SK-N-SH (cell line): ENCODE data around the gene QSER1. TPM values are rescaled to one million over a fixed set of nuclear protein-coding genes. Genes with fewer than 3 reads are reported as not detected.
"Not testable (repeated sequence)": the region's sequence is repeated elsewhere in the genome, so short reads cannot be mapped to it uniquely, and the experiment has no call there.

Experiments used
- CTCF ChIA-PET: fragments of 300-600, 350-600 bp; formaldehyde crosslinking; extraction: SDS; loops from one replicate; lab custom pipeline; 2021; lab: Yijun Ruan, JAX
- POLR2A ChIA-PET: fragments of 350-600 bp; sonication (Branson Sonifier 250); formaldehyde crosslinking; extraction: SDS; loops from one replicate; lab custom pipeline; 2020; ENCODE audit warnings: antibody characterized with exemption, inconsistent platforms; lab: Yijun Ruan, JAX
- DNase-seq: peaks from one replicate; pipeline ENCODE4 v3.0.0; 2012
- H2AFZ ChIP-seq: fragments of 200-600 bp; sonication (generic); 2 replicates; pipeline ENCODE4 v1.8.1; 2016; ENCODE audit warnings: antibody characterized with exemption, mild to moderate bottlenecking, low read depth
- H3F3A ChIP-seq: fragments of 200-600 bp; sonication (generic); replicated peaks from 2 replicates; pipeline ENCODE3; 2016; ENCODE audit warnings: antibody characterized with exemption, mild to moderate bottlenecking; ENCODE audit not compliant: insufficient read depth
- H3K27ac ChIP-seq, 2 experiments: fragments of 200-500 bp in 1 of 2; fragments of 200-600 bp in 1 of 2; sonication (Bioruptor generic) in 1 of 2; sonication (generic), shearing (Covaris generic) in 1 of 2; 2 replicates each; pipeline versions ENCODE4 v1.5.1 to v1.6.1; 2014 to 2016; ENCODE audit warnings: low read depth in 2 of 2, inconsistent platforms in 1 of 2, low read length in 1 of 2, mild to moderate bottlenecking in 1 of 2, mixed read lengths in 1 of 2
- H3K27me3 ChIP-seq: fragments of 200-600 bp; sonication (generic), shearing (Covaris generic); 2 replicates; pipeline ENCODE4 v1.6.1; 2016; ENCODE audit warnings: mixed run types; ENCODE audit not compliant: insufficient read depth
- H3K36me3 ChIP-seq, 2 experiments: fragments of 200-500 bp in 1 of 2; fragments of 200-600 bp in 1 of 2; sonication (Bioruptor generic) in 1 of 2; sonication (generic) in 1 of 2; replicated peaks in 1 of 2; 2 replicates each; pipeline versions ENCODE3 to v1.5.1; 2014 to 2016; ENCODE audit warnings: low read length in 1 of 2, mild to moderate bottlenecking in 1 of 2; ENCODE audit not compliant: insufficient read depth in 2 of 2, control insufficient read depth in 1 of 2
- H3K4me1 ChIP-seq, 2 experiments: fragments of 200-500 bp in 1 of 2; fragments of 200-600 bp in 1 of 2; sonication (Bioruptor generic) in 1 of 2; sonication (generic), shearing (Covaris generic) in 1 of 2; 2 replicates each; pipeline versions ENCODE4 v1.5.1 to v1.6.1; 2014 to 2016; ENCODE audit warnings: low read depth in 1 of 2, low read length in 1 of 2, mixed run types in 1 of 2; ENCODE audit not compliant: insufficient read depth in 2 of 2, control insufficient read depth in 1 of 2
- H3K4me2 ChIP-seq: fragments of 200-600 bp; sonication (generic), shearing (Covaris generic); 2 replicates; pipeline ENCODE4 v1.6.1; 2017; ENCODE audit warnings: mixed run types
- H3K4me3 ChIP-seq, 2 experiments: fragments of 200-500 bp in 1 of 2; fragments of 200-600 bp in 1 of 2; sonication (Bioruptor generic) in 1 of 2; sonication (generic), shearing (Covaris generic) in 1 of 2; 2 replicates each; pipeline versions ENCODE4 v1.5.1 to v1.8.1; 2014 to 2016; ENCODE audit warnings: low read depth in 2 of 2, inconsistent platforms in 1 of 2, low read length in 1 of 2, mild to moderate bottlenecking in 1 of 2, mixed read lengths in 1 of 2, moderate library complexity in 1 of 2
- H3K79me2 ChIP-seq: fragments of 200-600 bp; sonication (generic); 2 replicates; pipeline ENCODE4 v1.8.1; 2017; ENCODE audit warnings: mild to moderate bottlenecking; ENCODE audit not compliant: insufficient read depth
- H3K9ac ChIP-seq: fragments of 200-600 bp; sonication (generic); 2 replicates; pipeline ENCODE4 v1.6.1; 2017; ENCODE audit warnings: mixed run types
- H3K9me2 ChIP-seq: fragments of 200-600 bp; sonication (generic); 2 replicates; pipeline ENCODE4 v1.6.1; 2017; ENCODE audit warnings: mixed run types
- H3K9me3 ChIP-seq: fragments of 200-600 bp; sonication (generic); 2 replicates; pipeline ENCODE4 v1.6.1; 2017; ENCODE audit warnings: mixed run types, mild to moderate bottlenecking, moderate library complexity
- H4K20me1 ChIP-seq: fragments of 200-600 bp; sonication (generic); 2 replicates; pipeline ENCODE4 v1.6.1; 2017; ENCODE audit warnings: mild to moderate bottlenecking, mixed run types; ENCODE audit not compliant: insufficient read depth
- CHD2 ChIP-seq: fragments of 150-350 bp; IDR thresholded peaks from 2 replicates; pipeline ENCODE4 v1.6.1; 2018; ENCODE audit warnings: low read length; ENCODE audit not compliant: partially characterized antibody
- ELF1 ChIP-seq: IDR thresholded peaks from 2 replicates; pipeline ENCODE4 v1.4.0; 2012
- EP300 ChIP-seq, 2 experiments: IDR thresholded peaks; 2 replicates each; pipeline versions ENCODE4 v1.4.0 to v1.6.1; 2012; ENCODE audit warnings: borderline replicate concordance in 1 of 2, low read depth in 1 of 2, low read length in 1 of 2
- FOSL2 ChIP-seq: IDR thresholded peaks from 2 replicates; pipeline ENCODE4 v1.4.0; 2012; ENCODE audit warnings: low read depth, mild to moderate bottlenecking, moderate library complexity, borderline replicate concordance
- FOXM1 ChIP-seq: IDR thresholded peaks from 2 replicates; pipeline ENCODE4 v1.4.0; 2012; ENCODE audit warnings: low read depth, mild to moderate bottlenecking
- IRF3 ChIP-seq: fragments of 150-350 bp; IDR thresholded peaks from 2 replicates; pipeline ENCODE4 v1.6.1; 2016; ENCODE audit warnings: mild to moderate bottlenecking, low read depth, low read length
- NRF1 ChIP-seq: IDR thresholded peaks from 2 replicates; pipeline ENCODE4 v1.6.1; 2012; ENCODE audit warnings: low read depth, mild to moderate bottlenecking, low read length
- POLR2AphosphoS5 ChIP-seq: IDR thresholded peaks from 2 replicates; pipeline ENCODE4 v1.6.1; 2012; ENCODE audit warnings: low read depth, low read length
- RAD21 ChIP-seq: IDR thresholded peaks from 2 replicates; pipeline ENCODE4 v1.6.1; 2012; ENCODE audit warnings: mild to moderate bottlenecking, low read length
- RCOR1 ChIP-seq: fragments of 150-350 bp; IDR thresholded peaks from 2 replicates; pipeline ENCODE4 v1.6.1; 2017; ENCODE audit warnings: antibody characterized with exemption, low read length
- RFX5 ChIP-seq: IDR thresholded peaks from 2 replicates; pipeline ENCODE4 v1.6.1; 2012; ENCODE audit warnings: mild to moderate bottlenecking, improper control_type of control experiment, low read length
- SMC3 ChIP-seq: IDR thresholded peaks from 2 replicates; pipeline ENCODE4 v1.6.1; 2012; ENCODE audit warnings: low read depth, low read length, improper control_type of control experiment
- TAF1 ChIP-seq: IDR thresholded peaks from 2 replicates; pipeline ENCODE4 v1.6.1; 2012; ENCODE audit warnings: low read depth, mild to moderate bottlenecking, low read length, moderate library complexity, borderline replicate concordance
- TCF12 ChIP-seq: IDR thresholded peaks from 2 replicates; pipeline ENCODE4 v1.4.0; 2012
- WGBS: methylation state at CpG from one replicate; pipeline ENCODE4 v1.1.6; 2017; ENCODE audit warnings: low lambda C conversion rate; 5-methylcytosine and 5-hydroxymethylcytosine counted together
- polyA plus RNA-seq, 3 experiments: library from polyadenylated mRNA; depleted of rRNA; stranded (reverse); fragments of >200 nt; gene quantifications; 2 replicates each; pipeline ENCODE4 v1.2.3, GENCODE V29; 2012
- TF ChIP-seq, protein P1 (sequence below): fragments of 200-600 bp; sonication (generic); IDR thresholded peaks from 2 replicates; pipeline ENCODE4 v1.6.1; 2017; ENCODE audit warnings: antibody characterized with exemption, mild to moderate bottlenecking, moderate library complexity

The QSER1 gene
- polyA plus RNA-seq, 1 of the 3 experiments (the other 2 are of a cell fraction), result 4.2 TPM

DNA sequence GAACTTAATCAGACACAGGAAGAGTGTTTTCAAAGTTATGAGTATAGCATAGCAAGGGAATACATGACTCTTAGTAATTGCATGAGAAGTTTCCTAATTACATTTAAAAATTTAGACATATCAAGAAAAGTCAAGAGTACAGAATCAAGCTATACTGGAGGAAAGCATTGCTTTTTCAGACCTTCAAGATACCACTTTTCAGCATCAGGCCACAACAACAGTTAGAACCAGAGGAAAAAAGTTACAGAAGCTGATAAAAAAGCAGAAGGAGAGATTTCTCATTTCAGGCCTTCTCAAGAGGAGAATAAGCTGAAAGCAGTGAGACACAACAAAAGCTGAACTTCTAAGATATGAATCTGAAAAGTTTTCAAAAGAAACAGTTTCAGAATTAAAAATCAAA, 28.1 kb upstream of the QSER1 start:
- Histone ChIP-seq H3K4me1 (no peaks in the 10 kb centered on the region), H3K4me3 (no peak overlapping the region), H4K20me1 (no peaks in the 10 kb centered on the region), H2AFZ (no peak overlapping the region), H3K27me3 (no peaks in the 10 kb centered on the region; the same call in 1 of the 2 replicates), H3K27ac (no peak overlapping the region), H3K9ac (no peak overlapping the region), H3K36me3 (no peaks in the 10 kb centered on the region), H3K9me2 (no peaks in the 10 kb centered on the region), H3K9me3 (no peaks in the 10 kb centered on the region), H3K4me2 (no peak overlapping the region), H3K79me2 (no peaks in the 10 kb centered on the region), H3F3A (no peaks in the 10 kb centered on the region)
- TF ChIP-seq CHD2, result no peak
- no peak for TF ChIP-seq EP300 (IDR thresholded peaks at IDR 0.05; ENCODE audit: borderline replicate concordance in 1 of 2, low read depth in 1 of 2, low read length in 1 of 2)
- no peak for TF ChIP-seq POLR2AphosphoS5
- no peak for TF ChIP-seq TAF1
- TF ChIP-seq RCOR1, result no peak
- no peak for TF ChIP-seq NRF1
- TF ChIP-seq RFX5, result no peak
- TF ChIP-seq IRF3, result no peak
- TF ChIP-seq FOSL2, result no peak
- no peak for TF ChIP-seq SMC3
- TF ChIP-seq RAD21, result no peak
- TF ChIP-seq ELF1, result no peak
- TF ChIP-seq FOXM1, result no peak
- POLR2A ChIA-PET, result no interaction called here
- CTCF ChIA-PET, result interaction anchor here (1.4 kb wide), 1 partner anchor 20 kb away, joined by 5 read pairs; no protein-coding TSS in a partner anchor
- no peak for DNase-seq

GRCh38 chr11:32868752-32869151, 23.9 kb upstream of the QSER1 start:
- H3K4me1 ChIP-seq, H4K20me1 ChIP-seq, H3K9me2 ChIP-seq, H3K36me3 ChIP-seq, H3K9me3 ChIP-seq, H2AFZ ChIP-seq, POLR2A ChIA-PET, CTCF ChIA-PET, H3F3A ChIP-seq, H3K27me3 ChIP-seq, DNase-seq, H3K4me2 ChIP-seq, H3K27ac ChIP-seq, H3K79me2 ChIP-seq, H3K9ac ChIP-seq, H3K4me3 ChIP-seq: not testable (repeated sequence)
- 16% methylated on average over 4 of the region's 4 CpGs for WGBS

GRCh38 chr11:32870676-32871075, 21.9 kb upstream of the QSER1 start:
- Histone ChIP-seq H3K79me2 (no peaks in the 10 kb centered on the region), H3K4me2 (no peak overlapping the region), H3K9me3 (no peaks in the 10 kb centered on the region), H3K27ac (no peak overlapping the region), H3F3A (no peaks in the 10 kb centered on the region), H3K4me3 (no peak overlapping the region), H3K27me3 (no peaks in the 10 kb centered on the region; the same call in 1 of the 2 replicates), H2AFZ (no peak overlapping the region), H3K9me2 (no peaks in the 10 kb centered on the region), H3K36me3 (no peaks in the 10 kb centered on the region), H4K20me1 (no peaks in the 10 kb centered on the region), H3K9ac (no peak overlapping the region), H3K4me1 (no peaks in the 10 kb centered on the region)
- POLR2A ChIA-PET, result no interaction called here
- TF ChIP-seq RAD21 (peak; percentile 39), SMC3 (peak; percentile 29; the same call in 1 of the 2 replicates), TCF12 (no peak)
- TF ChIP-seq, protein P1, sequence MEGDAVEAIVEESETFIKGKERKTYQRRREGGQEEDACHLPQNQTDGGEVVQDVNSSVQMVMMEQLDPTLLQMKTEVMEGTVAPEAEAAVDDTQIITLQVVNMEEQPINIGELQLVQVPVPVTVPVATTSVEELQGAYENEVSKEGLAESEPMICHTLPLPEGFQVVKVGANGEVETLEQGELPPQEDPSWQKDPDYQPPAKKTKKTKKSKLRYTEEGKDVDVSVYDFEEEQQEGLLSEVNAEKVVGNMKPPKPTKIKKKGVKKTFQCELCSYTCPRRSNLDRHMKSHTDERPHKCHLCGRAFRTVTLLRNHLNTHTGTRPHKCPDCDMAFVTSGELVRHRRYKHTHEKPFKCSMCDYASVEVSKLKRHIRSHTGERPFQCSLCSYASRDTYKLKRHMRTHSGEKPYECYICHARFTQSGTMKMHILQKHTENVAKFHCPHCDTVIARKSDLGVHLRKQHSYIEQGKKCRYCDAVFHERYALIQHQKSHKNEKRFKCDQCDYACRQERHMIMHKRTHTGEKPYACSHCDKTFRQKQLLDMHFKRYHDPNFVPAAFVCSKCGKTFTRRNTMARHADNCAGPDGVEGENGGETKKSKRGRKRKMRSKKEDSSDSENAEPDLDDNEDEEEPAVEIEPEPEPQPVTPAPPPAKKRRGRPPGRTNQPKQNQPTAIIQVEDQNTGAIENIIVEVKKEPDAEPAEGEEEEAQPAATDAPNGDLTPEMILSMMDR, result peak; percentile 34
- WGBS, result 8% methylated on average over 1 of the region's 2 CpGs
- CTCF ChIA-PET, result no interaction called here
- DNase-seq, result peak; percentile 48
